ENCODE measurements around the gene ELFN2.

ELFN2 gene

DNA sequence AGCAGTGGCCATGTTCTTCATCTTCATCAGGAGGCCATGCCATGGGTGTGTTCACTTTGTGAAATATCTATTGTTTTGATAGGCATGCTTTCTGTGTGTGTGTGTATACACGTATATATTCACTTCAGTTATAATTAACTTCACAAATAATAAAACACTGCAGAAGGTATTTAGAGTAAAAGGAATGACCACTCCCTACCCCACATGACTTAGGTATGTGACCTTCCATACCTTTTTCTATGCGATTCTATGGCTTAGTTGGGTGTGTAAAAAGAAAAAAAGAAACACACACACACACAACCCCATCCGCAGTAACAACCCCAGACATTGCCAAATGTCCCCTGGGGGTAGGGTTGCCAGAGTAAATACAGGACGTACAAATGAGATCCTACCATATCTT, 73.0 kb downstream of the ELFN2 start:
- no peaks in the 10 kb centered on the region for H3K9me3 ChIP-seq
- H3K36me3 ChIP-seq (replicated peaks), result no peaks in the 10 kb centered on the region
- H3K4me1 ChIP-seq, result no peaks in the 10 kb centered on the region
- peaks cover 9% of the 10 kb centered on the region for H3K27me3 ChIP-seq (ENCODE audit: low read depth)
- DNase-seq (ENCODE audit: low spot score in 2 of 2), result no peak
- no peak overlapping the region for H3K4me3 ChIP-seq
- in situ Hi-C loops (cut with MboI; ENCODE audit: low sequenced_read_pairs), result loop anchor here (10.0 kb wide), 1 partner anchor 59 kb away; no protein-coding TSS in a partner anchor

DNA sequence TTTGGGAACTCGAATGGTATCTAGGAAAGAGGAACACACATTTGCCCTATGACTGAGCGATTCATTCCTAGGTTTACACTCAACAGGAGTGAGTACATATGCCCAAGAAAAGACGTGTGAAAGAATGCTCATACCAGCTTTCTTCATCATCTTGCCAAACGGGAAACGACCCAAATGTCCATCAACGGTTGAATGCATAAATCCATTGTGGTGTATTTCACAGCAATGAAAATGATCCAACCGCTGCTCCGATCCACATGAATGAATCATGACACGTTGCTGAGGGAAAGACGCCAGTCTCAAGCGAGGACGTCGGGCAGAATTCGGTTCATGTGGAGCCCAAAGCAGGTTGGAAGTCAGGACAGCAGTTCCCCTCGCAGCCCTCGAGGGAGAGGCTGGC, 73.4 kb downstream of the ELFN2 start:
- peaks cover 9% of the 10 kb centered on the region for H3K27me3 ChIP-seq (ENCODE audit: low read depth)
- H3K4me1 ChIP-seq, result no peaks in the 10 kb centered on the region
- in situ Hi-C loops (cut with MboI; ENCODE audit: low sequenced_read_pairs), result loop anchor here (10.0 kb wide), 1 partner anchor 59 kb away; no protein-coding TSS in a partner anchor
- DNase-seq (ENCODE audit: low spot score in 2 of 2), result no peak
- H3K4me3 ChIP-seq, result no peak overlapping the region
- H3K36me3 ChIP-seq (replicated peaks), result no peaks in the 10 kb centered on the region
- H3K9me3 ChIP-seq, result no peaks in the 10 kb centered on the region

DNA sequence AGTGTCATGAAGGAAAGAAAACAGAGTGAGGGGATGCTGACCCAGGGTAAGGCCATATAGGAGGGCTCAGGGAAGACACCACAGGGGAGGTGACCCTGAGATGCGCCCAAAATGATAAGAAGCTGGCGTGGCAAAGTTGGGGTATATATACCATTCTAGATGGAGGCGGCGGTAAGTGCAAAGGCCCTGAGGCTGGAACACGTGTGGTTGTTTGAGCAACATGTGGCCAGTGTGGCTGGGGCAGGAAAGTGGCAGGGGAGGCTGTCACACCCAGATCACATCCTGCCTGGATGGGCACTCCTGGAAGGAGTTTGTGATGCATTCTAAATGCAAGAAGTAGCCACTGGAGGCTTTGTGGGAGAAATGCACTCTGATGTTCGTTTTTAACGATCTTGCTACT, 74.8 kb downstream of the ELFN2 start:
- Histone ChIP-seq H3K4me3 (no peak overlapping the region), H3K36me3 (replicated peaks) (no peaks in the 10 kb centered on the region), H3K27me3 (ENCODE audit: low read depth) (peaks cover 9% of the 10 kb centered on the region), H3K4me1 (no peaks in the 10 kb centered on the region), H3K9me3 (no peaks in the 10 kb centered on the region)
- in situ Hi-C loops (cut with MboI; ENCODE audit: low sequenced_read_pairs), result loop anchor here (10.0 kb wide), 1 partner anchor 58 kb away; no protein-coding TSS in a partner anchor
- DNase-seq (ENCODE audit: low spot score in 2 of 2), result no peak

DNA sequence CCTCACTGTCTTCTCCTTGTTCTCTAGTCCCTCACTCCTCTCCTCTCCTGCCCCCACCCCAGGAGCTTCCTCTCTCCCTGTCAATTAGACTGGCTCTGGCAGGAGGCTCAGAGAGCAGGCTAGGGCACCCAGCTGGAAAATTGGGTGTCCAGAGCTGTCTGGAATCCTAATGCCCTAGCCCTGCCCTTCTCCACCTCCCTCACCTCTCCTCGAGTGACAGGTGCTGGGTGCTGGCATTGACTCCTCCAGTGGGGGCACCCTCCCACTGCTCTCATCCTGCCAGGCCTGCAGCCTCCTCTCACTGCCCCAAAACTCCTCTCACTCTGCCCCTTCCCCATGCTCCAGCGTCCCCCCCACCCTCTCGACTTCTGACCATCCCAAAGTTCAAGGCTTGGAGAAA, 76.0 kb downstream of the ELFN2 start:
- DNase-seq (ENCODE audit: low spot score in 2 of 2), result no peak
- H3K36me3 ChIP-seq (replicated peaks), result no peaks in the 10 kb centered on the region
- in situ Hi-C loops (cut with MboI; ENCODE audit: low sequenced_read_pairs), result loop anchor here (10.0 kb wide), 1 partner anchor 56 kb away; no protein-coding TSS in a partner anchor
- H3K4me1 ChIP-seq, result no peaks in the 10 kb centered on the region
- peaks cover 9% of the 10 kb centered on the region for H3K27me3 ChIP-seq (ENCODE audit: low read depth)
- H3K9me3 ChIP-seq, result no peaks in the 10 kb centered on the region
- no peak overlapping the region for H3K4me3 ChIP-seq

DNA sequence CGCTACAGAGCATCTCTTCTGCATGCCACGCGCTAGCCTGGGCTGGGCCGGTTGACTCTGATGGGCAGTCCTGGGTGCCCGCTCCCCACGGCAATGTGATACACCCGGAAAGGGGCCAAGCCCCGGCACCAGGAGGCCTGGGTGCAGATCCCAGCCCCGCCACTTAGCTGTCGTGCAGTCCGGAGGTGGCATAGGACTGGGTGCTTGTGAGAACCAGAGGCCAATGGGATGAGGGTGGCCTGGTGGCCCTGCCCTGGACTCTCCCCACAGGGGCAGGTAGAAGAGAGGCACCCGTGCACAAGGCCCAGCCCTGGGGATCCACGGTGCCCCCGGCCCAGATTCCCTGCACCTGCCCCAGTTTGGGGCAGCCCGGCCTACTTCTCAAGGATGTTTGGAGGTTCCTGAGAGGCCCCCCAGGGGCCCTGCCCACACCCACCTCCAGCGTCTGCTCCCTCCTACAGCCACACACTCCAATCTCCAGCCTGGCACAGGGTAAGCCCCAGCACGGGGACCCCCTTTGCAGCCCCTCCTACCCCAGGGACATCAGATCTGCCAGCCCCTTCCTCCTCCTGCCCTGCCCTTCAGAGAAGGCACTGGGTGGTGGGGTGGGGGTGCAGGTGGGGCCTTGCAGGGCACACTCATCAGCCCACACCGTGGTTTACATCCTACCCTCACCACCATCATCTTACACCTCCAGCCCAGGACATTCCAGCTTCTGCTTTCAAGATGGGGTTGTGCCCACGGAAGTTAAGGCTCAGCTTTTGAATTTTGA, 78.0 kb downstream of the ELFN2 start:
- in situ Hi-C loops (cut with MboI; ENCODE audit: low sequenced_read_pairs), result no loop called here
- no peaks in the 10 kb centered on the region; the same call in 1 of the 2 replicates for H3K4me1 ChIP-seq
- no peak overlapping the region for H3K4me3 ChIP-seq
- H3K27me3 ChIP-seq (ENCODE audit: low read depth), result peaks cover 9% of the 10 kb centered on the region
- no peaks in the 10 kb centered on the region for H3K9me3 ChIP-seq
- no peaks in the 10 kb centered on the region for H3K36me3 ChIP-seq (replicated peaks)
- no peak for DNase-seq (ENCODE audit: low spot score in 2 of 2)

DNA sequence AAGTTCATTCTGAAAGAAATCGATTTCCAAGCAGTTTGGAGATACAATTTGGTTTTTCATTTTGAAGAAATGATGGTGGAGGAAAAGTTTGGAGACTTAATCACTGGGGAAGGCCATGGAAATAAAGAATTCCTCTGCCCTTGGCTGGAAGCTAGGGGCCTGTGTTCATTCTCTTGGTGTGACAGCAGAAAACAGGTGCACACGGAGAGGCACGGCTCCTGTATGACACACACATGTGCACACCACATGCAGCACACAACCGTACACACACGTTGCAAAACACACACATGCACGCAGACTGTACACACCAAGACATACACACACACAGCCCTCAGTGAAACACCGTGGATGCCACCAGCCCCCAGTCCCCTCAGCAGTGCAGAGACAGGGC, 80.8 kb downstream of the ELFN2 start:
- Histone ChIP-seq H3K36me3 (replicated peaks) (no peaks in the 10 kb centered on the region), H3K4me3 (no peak overlapping the region), H3K4me1 (no peaks in the 10 kb centered on the region; the same call in 1 of the 2 replicates), H3K9me3 (no peaks in the 10 kb centered on the region), H3K27me3 (ENCODE audit: low read depth) (no peaks in the 10 kb centered on the region)
- in situ Hi-C loops (cut with MboI; ENCODE audit: low sequenced_read_pairs), result no loop called here
- no peak for DNase-seq (ENCODE audit: low spot score in 2 of 2)

DNA sequence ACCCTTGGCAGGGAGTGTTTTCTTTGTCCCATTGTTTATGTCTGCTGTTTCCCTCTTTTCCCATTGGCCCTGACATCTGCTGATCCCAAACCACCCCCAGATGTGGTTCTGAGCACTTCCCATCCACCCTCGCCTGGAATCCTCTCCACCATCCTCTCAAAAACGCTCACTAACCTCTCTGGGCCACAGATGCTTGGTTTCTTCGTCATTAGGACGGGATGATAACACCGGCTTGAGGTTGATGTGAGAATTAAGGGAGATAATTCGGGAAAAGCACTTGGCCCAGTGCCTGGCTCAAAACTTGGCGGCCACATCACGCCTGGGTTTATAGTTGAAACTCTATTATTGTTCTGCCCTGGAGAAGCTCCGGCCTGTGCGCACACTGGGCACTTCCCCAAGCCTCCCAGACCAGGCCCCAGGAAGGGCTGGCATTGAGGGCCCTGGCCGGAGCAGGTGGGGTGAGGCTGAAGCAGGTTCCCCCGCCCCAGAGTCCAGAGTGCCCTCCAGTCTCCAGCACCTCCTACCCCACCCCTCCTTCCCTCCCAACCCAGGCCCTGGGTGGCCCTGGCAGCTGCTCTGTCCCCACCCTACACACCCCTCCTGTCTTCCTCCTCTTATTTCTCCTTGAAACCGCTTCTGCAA, 81.3 kb downstream of the ELFN2 start:
- no peaks in the 10 kb centered on the region for H3K36me3 ChIP-seq (replicated peaks)
- no peak overlapping the region for H3K4me3 ChIP-seq
- H3K9me3 ChIP-seq, result no peaks in the 10 kb centered on the region
- DNase-seq (ENCODE audit: low spot score in 2 of 2), result no peak
- peaks cover 5% of the 10 kb centered on the region; the same call in 1 of the 2 replicates for H3K27me3 ChIP-seq (ENCODE audit: low read depth)
- in situ Hi-C loops (cut with MboI; ENCODE audit: low sequenced_read_pairs), result no loop called here
- H3K4me1 ChIP-seq, result no peaks in the 10 kb centered on the region; the same call in 1 of the 2 replicates

DNA sequence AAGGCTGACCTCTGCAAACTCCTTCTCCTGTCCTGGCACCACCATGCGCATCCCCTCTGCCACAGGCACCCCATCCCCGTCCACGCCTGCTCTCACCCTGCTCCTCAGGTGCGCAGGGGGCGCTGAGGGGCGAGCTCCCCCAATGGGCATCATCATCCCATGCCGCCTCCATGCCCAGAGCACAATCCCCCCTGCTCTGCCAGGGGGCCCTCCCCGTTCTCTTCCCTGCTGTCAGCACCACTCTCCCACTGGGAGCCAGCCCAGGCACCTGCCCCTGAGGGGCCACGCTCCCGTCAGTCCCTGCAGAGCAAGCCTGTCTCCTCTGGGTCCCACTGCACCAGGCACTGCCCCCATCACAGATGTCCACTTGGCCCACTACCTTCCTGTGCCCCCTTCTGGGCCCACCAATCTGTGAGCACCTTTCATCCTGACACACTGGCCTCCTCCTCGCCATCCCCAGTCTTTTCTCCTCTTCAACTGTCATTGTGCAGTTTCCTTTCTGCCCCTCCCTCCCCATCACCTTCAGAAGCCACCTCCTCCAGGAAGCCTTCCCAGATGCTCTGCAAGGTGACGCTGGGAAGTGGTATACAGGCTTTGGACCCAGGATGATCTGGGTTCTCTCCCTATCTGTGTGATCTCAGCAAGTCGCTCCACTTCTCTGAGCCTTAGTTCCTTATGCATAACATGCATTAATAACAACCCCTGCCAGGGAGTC, 82.4 kb downstream of the ELFN2 start:
- H3K9me3 ChIP-seq, result no peaks in the 10 kb centered on the region
- no peak overlapping the region for H3K4me3 ChIP-seq
- no peaks in the 10 kb centered on the region for H3K36me3 ChIP-seq (replicated peaks)
- DNase-seq (ENCODE audit: low spot score in 2 of 2), result no peak
- no peaks in the 10 kb centered on the region; the same call in 1 of the 2 replicates for H3K4me1 ChIP-seq
- peaks cover 11% of the 10 kb centered on the region; the same call in 1 of the 2 replicates for H3K27me3 ChIP-seq (ENCODE audit: low read depth)
- in situ Hi-C loops (cut with MboI; ENCODE audit: low sequenced_read_pairs), result no loop called here

DNA sequence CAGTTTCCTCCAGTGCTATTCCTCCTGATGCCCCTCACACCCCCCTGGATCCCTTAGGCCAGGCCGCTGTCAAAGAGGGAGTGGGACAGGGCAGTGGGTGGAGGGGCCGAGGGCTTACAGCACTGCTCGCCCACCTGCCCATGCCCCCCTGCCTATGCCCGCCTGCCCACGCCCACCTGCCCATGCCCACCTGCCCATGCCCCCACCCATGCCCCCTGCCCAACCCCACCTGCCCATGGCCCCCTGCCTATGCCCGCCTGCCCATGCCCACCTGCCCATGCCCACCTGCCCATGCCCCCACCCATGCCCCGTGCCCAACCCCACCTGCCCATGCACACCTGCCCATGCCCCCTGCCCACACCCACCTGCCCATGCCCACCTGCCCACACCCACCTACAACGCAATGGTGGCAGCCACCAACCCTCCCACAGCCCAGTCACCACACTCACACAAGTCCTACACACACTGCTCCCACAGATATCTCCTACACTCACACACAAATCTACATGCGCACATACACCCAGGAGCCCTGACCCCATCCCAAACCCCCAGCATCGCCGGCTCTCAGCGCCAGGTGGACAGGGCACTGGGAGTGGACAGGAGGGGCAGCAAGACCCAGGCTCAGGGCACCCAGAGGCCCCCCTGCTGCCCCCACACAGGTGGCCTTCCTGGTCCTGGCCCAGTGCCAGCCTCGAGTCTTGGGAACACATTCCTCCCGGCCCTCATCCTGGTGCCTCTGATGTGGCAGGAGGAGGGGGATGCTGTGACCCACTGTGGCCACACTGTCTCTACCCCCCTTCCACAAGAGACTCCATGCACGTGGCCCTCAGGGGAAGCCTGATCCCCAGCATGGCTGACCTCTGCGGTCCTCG, 83.2 kb downstream of the ELFN2 start:
- no peak for DNase-seq (ENCODE audit: low spot score in 2 of 2)
- in situ Hi-C loops (cut with MboI; ENCODE audit: low sequenced_read_pairs), result no loop called here
- Histone ChIP-seq H3K36me3 (replicated peaks) (no peaks in the 10 kb centered on the region), H3K4me3 (no peak overlapping the region), H3K9me3 (no peaks in the 10 kb centered on the region), H3K4me1 (no peaks in the 10 kb centered on the region; the same call in 1 of the 2 replicates), H3K27me3 (ENCODE audit: low read depth) (peaks cover 11% of the 10 kb centered on the region; the same call in 1 of the 2 replicates)

DNA sequence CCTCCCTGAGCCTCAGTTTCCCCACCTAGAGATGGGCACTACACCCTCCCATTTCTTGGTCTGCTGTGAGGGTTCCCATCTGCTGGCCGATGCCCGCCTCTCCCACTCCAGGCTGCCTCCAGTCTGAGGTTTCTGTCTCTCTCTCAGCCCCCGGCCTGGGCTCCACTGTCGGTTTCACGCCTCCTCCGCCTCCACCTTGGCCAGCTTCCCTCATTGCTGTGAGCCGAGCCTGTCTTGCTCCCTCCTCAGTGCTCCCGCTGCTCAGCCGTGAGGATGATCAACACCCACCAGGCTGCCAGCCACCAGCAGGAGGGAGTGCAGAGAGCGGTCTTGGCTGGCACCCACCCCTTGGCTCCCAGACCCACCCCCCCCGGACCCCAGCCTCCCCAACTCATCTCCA, 83.9 kb downstream of the ELFN2 start:
- DNase-seq (ENCODE audit: low spot score in 2 of 2), result no peak
- no peak overlapping the region for H3K4me3 ChIP-seq
- H3K9me3 ChIP-seq, result no peaks in the 10 kb centered on the region
- H3K36me3 ChIP-seq (replicated peaks), result no peaks in the 10 kb centered on the region
- no peaks in the 10 kb centered on the region; the same call in 1 of the 2 replicates for H3K4me1 ChIP-seq
- H3K27me3 ChIP-seq (ENCODE audit: low read depth), result peaks cover 11% of the 10 kb centered on the region; the same call in 1 of the 2 replicates
- in situ Hi-C loops (cut with MboI; ENCODE audit: low sequenced_read_pairs), result no loop called here

DNA sequence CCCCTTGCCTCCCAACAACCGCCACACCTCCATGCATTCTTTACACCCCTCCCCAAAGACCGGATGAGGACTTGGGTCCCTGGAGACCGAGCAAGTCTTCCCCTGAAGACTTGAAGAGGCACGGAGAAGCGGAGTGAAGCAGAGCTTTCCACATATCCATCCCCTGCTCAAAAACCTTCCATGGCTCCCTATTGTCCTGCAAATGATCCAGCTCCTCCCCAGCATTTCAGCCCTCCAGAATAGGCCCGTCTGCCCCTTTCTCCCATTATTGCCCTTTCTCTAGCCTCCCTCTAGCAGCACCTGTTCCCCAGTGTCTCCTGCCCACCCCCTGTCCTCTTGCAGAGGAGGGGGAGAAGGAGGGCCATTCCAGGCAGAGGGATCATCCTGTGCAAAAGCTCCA, 85.2 kb downstream of the ELFN2 start:
- Histone ChIP-seq H3K4me1 (no peaks in the 10 kb centered on the region; the same call in 1 of the 2 replicates), H3K36me3 (replicated peaks) (no peaks in the 10 kb centered on the region), H3K27me3 (ENCODE audit: low read depth) (peaks cover 11% of the 10 kb centered on the region; the same call in 1 of the 2 replicates), H3K4me3 (no peak overlapping the region), H3K9me3 (no peaks in the 10 kb centered on the region)
- in situ Hi-C loops (cut with MboI; ENCODE audit: low sequenced_read_pairs), result no loop called here
- no peak for DNase-seq (ENCODE audit: low spot score in 2 of 2)

DNA sequence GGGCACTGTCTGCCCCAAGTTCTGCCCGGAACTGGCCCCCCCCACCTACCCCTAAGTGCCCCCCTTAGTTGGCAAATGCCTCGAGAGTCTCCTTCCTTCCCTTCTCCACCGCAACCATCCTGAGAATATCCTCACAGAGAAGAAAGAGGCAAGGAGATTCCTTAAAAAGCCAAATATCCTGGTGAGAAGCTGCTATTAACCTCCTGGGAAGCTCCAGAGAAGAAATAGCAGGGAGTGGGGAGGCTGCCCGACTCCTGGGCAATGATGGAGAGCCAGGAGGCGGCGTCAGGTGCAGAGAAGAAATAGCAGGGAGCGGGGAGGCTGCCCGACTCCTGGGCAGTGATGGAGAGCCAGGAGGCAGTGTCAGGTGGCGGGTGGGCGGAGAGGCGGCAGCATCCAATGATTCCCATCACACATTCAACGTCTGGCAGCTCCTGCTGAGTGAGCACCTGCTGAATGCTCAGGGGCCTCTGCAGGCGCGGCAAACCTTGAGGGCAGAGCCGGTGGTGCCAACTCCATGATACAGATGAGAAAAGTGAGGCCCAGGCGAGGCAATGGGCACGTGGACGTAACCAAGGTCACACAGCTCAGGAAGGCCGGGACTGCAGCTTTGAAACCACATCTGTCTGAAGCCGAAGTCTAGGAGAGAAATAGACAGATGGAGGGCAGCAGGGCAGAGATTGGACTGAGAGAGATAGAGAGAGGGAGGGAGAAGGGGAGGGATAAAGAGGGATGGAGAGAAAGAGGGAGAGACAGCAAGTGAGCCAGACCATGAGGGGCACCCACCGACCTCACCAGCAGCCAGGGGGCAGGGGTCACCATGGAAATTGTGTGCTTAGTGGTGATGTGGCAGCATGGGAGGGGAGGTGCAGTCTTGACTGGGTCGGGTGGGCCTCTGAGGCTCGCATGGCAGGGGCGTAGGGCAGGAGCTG, 86.7 kb downstream of the ELFN2 start:
- DNase-seq (ENCODE audit: low spot score in 2 of 2), result no peak
- Histone ChIP-seq H3K27me3 (ENCODE audit: low read depth) (peaks cover 19% of the 10 kb centered on the region), H3K9me3 (no peaks in the 10 kb centered on the region), H3K36me3 (replicated peaks) (no peaks in the 10 kb centered on the region), H3K4me1 (peaks cover 2% of the 10 kb centered on the region), H3K4me3 (no peak overlapping the region)
- in situ Hi-C loops (cut with MboI; ENCODE audit: low sequenced_read_pairs), result no loop called here
